ENCODE data around the gene ADAP1.
"Not testable (repeated sequence)": the region's sequence is repeated elsewhere in the genome, so short reads cannot be mapped to it uniquely, and the experiment has no call there.

The ADAP1 gene

GRCh38 chr7:974172-974571 is 19.7 kb upstream of the ADAP1 start:
- FAIRE-seq: no peak

GRCh38 chr7:973312-973711 is 18.8 kb upstream of the ADAP1 start:
- no peak for FAIRE-seq

GRCh38 chr7:972676-973309 is 18.3 kb upstream of the ADAP1 start:
- no peak for FAIRE-seq

- no peak for FAIRE-seq
Measured at GRCh38 chr7:972110-972509, 17.6 kb upstream of the ADAP1 start.

GRCh38 chr7:970744-971143 is 16.3 kb upstream of the ADAP1 start:
- FAIRE-seq: no peak

- no peak for FAIRE-seq
Measured at GRCh38 chr7:969403-969802, 14.9 kb upstream of the ADAP1 start.

- FAIRE-seq: peak; percentile 54
Measured at GRCh38 chr7:968205-969105, 14.0 kb upstream of the ADAP1 start.

GRCh38 chr7:967361-968082 is 13.0 kb upstream of the ADAP1 start:
- no peak for FAIRE-seq

GRCh38 chr7:966291-967069 is 12.0 kb upstream of the ADAP1 start:
- no peak for FAIRE-seq

- FAIRE-seq: peak; percentile 94
Measured at GRCh38 chr7:964401-965231, 10.1 kb upstream of the ADAP1 start.

- no peak for FAIRE-seq
Measured at GRCh38 chr7:963236-964078, 9.0 kb upstream of the ADAP1 start.

GRCh38 chr7:962401-963081 is 8.1 kb upstream of the ADAP1 start:
- no peak for FAIRE-seq

GRCh38 chr7:961546-962400 is 7.3 kb upstream of the ADAP1 start:
- FAIRE-seq: no peak

GRCh38 chr7:960972-961371 is 6.5 kb upstream of the ADAP1 start:
- not testable (repeated sequence) for FAIRE-seq

GRCh38 chr7:960269-960871 is 5.9 kb upstream of the ADAP1 start:
- no peak for FAIRE-seq

GRCh38 chr7:959740-960139 is 5.3 kb upstream of the ADAP1 start:
- FAIRE-seq: not testable (repeated sequence)

GRCh38 chr7:959271-959670 is 4.8 kb upstream of the ADAP1 start:
- no peak for FAIRE-seq

GRCh38 chr7:958221-959200 is 4.0 kb upstream of the ADAP1 start:
- FAIRE-seq: no peak
